ENCODE results near the gene ATP6AP2. TPM values are rescaled to one million over a fixed set of nuclear protein-coding genes. Genes with fewer than 3 reads are reported as not detected.
"Not testable (repeated sequence)": the region's sequence is repeated elsewhere in the genome, so short reads cannot be mapped to it uniquely, and the experiment has no call there.

ATP6AP2 gene
- total RNA-seq (2014; rRNA removed): 106 and 114 TPM in 2 replicates
- polyA plus RNA-seq (2012): 74.7 TPM

GRCh38 chrX:40580537-40581335, at the start of gene ATP6AP2:
ATP6AP2 (plus strand) TSS chrX:40580970; CDS start chrX:40581066, 96 bp downstream.
- DNase-seq (ENCODE audit: low read depth): peak; percentile 90

DNA sequence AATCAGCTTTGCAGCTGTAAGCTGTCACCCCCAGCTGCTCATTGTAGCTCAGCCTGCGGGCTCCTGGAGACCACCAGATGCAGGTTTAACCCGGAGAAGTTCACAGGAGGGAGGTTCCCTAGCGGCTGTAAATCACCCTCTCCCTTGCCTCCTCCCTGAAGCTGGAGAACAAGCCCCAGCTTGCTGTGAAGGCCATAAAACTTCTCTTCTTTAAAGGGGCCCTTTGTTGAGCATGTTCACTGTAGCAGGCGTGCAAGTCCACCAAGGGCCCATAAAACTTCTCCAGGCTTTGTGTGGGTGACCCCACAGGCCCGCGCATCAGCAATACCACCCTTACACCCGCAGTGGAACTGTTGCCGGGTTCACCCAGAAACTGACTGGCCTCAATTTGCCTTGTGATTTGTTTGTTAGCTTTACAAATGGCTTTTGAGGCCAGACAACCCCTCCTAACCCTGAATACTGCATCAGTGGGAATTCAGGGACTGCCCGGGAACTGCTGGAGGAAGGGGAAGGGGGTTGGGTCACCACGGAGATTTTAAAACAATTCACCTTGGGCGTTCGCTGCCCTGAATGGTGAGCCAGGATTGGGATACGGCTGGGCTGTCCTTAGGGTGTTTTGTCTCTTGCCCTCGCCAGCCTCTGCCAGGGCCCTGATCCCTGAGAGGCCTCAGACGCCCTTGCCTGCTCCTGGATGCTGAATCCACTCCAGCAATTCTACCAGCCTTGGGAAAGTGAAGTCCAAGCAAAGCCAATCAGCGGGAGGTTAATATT, 49.5 kb upstream of the ATP6AP2 start:
- no peak for DNase-seq (ENCODE audit: low read depth)

- no peak for DNase-seq (ENCODE audit: low read depth)
Observed at GRCh38 chrX:40537310-40537709, 43.5 kb upstream of the ATP6AP2 start.

GRCh38 chrX:40538406-40538805, 42.4 kb upstream of the ATP6AP2 start:
- DNase-seq (ENCODE audit: low read depth): no peak

DNA sequence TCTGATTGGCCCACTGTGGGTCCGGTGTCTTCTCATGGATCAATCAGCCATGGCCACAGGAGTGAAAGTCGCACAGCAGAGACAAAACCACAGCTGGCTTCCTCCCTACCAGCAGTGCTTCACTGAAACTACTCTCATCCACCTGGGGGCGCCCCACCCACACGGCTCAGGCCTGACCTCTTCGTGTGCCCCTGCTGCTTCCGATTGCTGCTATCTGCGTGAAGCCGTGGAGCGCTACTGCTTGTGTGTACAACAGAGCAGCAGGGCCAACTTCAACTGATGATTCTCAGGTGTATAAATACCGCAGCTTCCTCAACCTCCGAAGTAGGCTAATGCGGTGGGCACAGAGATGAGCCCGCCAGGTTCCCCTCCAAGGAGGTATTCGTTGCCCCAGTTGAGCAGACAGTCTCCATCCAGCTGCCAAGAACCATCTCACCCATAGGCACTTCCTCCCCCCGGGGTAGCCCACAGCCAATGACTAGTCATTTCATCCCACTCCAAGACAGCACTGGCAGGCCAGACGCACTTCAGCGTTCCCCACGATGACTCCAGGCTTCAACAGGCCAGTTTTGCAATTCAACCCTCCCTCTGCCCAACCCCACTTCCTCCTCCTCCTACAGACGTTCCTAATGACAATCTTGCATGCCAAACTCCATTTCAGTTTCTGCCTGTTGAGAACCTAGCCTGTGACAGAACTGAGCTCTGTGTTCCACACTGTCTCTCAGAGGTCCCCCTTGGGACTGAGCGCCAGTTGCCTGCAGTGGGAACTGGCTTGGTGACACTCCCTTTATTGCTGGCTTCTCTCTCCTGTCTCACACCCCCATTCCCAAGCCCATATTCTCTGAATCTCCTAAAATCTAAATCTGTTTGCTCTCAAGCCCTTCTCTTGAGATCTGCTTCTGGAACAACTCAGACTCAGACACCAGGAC, 41.3 kb upstream of the ATP6AP2 start:
- peak; percentile 57 for DNase-seq (ENCODE audit: low read depth)

DNA sequence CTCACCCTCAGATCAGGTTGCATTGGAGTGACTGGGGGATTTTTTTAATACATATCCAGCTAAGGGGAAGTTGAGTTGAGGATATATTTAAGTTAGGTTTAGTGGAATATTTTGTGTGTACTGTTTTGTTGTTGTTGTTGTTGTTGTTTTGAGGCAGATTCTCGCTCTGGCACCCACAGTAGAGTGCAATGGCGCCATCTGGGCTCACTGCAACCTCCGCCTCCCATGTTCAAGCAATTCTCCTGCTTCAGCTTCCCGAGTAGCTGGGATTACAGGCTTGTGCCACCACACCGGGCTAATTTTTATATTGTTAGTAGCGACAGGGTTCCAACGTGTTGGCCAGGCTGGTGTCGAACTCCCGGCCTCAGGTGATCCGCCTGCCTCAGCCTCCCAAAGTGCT, 38.6 kb upstream of the ATP6AP2 start:
- DNase-seq (ENCODE audit: low read depth): no peak

DNA sequence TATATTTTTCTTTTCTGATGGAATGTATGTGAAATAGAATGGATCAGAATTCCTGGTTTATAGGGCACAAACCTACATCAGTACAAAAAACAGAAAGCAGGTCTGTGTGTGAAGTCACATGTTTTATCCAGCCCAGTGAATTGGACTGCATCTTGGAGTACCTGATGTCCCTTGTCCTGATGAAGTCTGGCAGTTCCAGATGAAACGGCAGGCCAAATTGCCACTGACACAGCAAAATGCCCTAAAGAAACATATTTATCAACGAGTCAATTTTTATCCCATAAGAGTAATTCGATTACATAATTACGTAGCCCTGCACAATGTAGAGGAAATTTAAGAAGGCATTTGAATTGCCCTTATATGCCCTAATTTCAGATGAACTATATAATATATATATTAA, 37.8 kb upstream of the ATP6AP2 start:
- no peak for DNase-seq (ENCODE audit: low read depth)

DNA sequence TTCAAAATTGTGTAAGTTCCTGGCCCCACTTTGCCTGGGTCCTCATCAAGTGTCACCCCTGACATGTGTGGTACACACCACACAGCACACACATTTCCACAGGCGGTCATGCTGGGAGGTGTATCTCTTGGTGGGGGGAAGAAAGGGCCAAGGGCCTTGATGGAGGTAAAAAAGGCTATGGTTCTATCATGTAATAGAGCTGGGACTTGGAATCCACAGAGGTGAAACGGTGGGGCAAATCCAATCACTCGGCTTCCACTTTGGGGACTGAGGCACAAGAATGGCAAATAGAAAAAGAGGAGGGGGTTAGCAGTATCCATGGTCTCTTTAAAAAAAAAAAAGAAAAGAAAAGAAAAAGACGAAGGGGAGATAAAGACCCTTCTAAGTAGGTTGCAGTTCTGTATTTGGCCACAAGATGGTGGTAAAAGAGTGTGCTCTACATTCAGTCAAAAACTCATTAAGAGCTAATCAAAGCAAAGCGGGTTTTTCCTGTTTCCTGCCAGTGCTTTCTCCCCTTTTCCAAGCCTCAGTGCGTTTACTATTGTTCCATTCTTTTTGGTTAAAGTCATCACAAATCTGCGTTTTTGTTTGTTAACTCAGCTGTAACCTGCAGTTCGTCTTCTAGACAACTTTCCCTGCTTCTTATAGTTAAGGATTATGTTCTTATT, 37.0 kb upstream of the ATP6AP2 start:
- peak; percentile 21 for DNase-seq (ENCODE audit: low read depth)

- DNase-seq (ENCODE audit: low read depth): peak; percentile 22
Observed at GRCh38 chrX:40544343-40545266, 36.2 kb upstream of the ATP6AP2 start.

DNA sequence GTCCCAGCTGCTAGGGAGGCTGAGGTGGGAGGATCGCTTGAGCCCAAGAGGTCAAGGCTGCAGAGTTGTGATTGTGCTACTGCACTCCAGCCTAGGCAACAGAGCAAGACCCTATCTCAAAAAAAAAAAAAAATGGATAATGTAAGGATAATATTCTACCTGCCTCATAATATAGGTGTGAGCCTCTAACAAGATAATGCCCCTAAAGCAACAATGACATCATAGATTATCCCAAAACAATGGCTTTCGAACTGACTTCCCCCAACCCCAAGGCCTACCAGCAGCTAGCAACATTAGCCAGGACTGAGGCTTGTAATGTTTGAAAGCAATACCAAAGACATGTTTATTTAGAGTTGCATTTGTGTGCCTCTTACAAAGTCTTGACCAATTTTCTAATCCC, 33.9 kb upstream of the ATP6AP2 start:
- no peak for DNase-seq (ENCODE audit: low read depth)

- DNase-seq (ENCODE audit: low read depth): no peak
Observed at GRCh38 chrX:40550066-40550465, 30.7 kb upstream of the ATP6AP2 start.

DNA sequence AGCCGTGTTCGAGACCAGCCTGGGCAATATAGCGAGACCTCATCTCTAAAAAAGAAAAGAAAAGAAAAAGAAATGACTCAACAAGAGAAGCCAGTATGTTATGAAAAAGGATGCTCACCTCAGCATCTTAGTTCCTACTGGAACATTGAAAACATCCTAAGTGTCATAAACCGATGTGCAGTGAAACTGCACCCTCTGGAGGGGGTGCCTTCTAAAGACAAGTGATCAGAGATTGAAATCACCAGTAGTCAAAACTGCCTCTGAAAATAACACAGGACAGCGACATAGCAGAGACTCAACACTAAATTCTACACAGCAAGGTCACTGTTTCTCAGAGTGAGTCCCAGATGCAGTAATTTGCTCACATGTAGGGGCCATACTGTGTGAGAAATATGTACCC, 28.0 kb upstream of the ATP6AP2 start:
- DNase-seq (ENCODE audit: low read depth): no peak

DNA sequence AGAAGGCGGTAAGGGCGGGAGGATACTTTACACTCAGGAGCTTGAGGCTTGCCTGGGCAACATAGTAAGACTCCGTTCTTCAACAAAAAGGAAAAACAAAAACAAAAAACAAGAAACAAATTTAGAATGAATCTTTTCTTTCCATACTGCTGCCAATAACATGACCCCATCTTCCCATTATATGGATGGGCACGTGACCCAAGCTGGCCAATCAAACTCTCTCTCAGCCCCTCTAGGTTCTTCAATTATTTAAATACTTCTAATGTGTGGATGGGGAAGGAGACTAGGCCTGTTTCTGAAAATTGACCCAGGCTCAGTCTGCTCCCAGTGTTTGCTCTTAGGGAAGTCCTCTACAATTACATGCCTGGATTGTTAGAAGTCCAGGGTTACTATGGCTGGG, 22.2 kb upstream of the ATP6AP2 start:
- no peak for DNase-seq (ENCODE audit: low read depth)

- DNase-seq (ENCODE audit: low read depth): no peak
Observed at GRCh38 chrX:40563784-40564183, 17.0 kb upstream of the ATP6AP2 start.

DNA sequence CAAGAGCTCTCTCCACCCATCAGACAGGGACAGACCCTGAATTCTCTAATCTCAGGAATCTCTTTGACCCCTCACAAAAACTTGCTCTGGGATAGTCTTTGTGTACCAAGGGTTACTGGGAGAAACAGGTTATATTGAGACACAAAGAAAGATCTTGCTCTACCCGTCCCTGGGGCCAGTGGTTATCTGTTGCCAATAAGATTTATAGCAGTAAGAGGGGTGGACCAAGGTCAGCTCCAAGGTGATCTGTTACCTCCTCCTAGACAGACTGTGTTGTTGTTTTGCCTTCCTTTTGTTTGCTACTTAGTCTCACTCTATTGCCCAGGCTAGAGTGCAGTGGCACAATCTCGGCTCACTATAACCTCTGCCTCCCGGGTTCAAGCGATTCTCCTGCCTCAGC, 16.3 kb upstream of the ATP6AP2 start:
- no peak for DNase-seq (ENCODE audit: low read depth)

GRCh38 chrX:40570346-40571093, 10.2 kb upstream of the ATP6AP2 start:
- DNase-seq (ENCODE audit: low read depth): peak; percentile 7

- DNase-seq (ENCODE audit: low read depth): not testable (repeated sequence)
Observed at GRCh38 chrX:40571164-40571563, 9.6 kb upstream of the ATP6AP2 start.

DNA sequence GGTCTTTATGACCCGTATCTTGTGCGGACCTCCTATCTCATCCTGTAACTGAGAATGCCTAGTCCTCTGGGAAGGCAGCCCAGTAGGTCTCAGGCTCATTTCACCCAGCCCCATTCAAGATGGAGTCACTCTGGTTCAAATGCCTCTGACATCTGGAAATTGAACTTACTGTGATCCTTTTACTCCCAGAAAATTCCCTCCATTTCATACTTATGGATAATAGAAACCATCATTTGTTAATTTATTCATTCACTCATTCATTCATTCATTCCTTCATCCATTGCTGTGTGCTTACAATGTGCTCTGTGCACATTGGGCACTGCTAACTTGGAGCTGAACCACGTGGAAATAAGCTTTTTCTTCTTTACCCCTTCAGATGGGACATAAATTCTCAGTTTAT, 9.2 kb upstream of the ATP6AP2 start:
- DNase-seq (ENCODE audit: low read depth): no peak

DNA sequence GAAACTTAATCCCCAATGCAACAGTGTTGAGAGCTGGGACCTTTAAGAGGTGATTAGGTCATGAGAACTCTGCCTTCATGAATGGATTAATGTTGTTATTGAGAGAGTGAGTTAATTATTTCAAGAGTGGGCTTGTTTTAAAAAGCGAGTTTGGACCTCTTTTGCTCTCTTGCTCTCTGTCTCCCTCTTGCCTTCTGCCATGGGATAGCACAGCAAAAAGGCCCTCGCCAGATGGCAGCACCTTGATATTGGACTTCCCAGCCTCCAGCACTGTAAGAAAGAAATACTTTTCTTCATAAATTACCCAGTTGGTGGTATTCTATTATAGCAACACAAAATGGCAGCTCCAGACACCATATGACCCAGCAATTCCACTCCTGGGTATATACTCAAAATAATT, 7.0 kb upstream of the ATP6AP2 start:
- peak; percentile 19 for DNase-seq (ENCODE audit: low read depth)
